Lung microvascular endothelial cell (primary cell): ENCODE results near the gene NF2. TPM values are rescaled to one million over a fixed set of nuclear protein-coding genes. Genes with fewer than 3 reads are reported as not detected.

ENCODE experiments used
- DNase-seq, 2 donors: peaks; one replicate each; pipeline versions ENCODE4 v3.0.0 to v3.0.0-alpha.2; 2010; ENCODE audit warnings: low read depth in 2 of 2
- total RNA-seq: library from RNA; depleted of rRNA; stranded (reverse); fragments of >200 nt; gene quantifications from 2 replicates; pipeline ENCODE4 v1.2.1, GENCODE V29; 2014

The NF2 gene
- total RNA-seq, 1 donor from 2014 or later = 43.3 TPM

DNA sequence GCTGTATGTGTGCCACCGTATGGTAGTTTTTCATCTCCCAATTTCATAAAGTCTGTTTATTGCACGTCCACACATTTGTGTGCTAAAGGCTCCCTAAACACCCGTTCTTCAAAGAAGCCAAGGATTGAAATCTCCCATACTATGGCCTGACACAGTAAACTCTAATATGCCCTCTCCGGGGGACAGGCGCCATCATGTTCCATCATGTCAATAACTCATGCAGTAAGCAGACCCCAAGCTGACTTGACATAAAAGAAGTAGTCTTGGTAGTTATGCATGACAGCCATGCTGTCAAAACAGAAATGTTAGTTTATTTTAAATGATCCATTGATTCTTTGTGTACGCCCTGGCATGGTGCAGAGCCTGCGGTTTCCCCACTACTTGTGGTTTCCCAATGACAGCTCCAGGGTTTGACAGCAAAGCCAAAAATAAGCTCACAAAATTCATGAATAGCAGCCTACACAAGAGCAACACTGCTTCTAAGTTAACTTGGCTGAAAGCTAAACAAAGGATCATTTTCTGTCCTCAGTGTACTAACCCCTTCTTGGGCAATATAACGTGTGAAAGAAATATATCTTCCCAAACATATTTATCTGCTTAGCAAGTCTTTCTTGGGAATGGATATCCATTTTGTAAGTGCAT, 59.9 kb downstream of the NF2 start:
- no peak for DNase-seq

- no peak for DNase-seq
Observed at GRCh38 chr22:29665486-29665885, 62.1 kb downstream of the NF2 start.

GRCh38 chr22:29668673-29669072, 65.2 kb downstream of the NF2 start:
- no peak for DNase-seq

DNA sequence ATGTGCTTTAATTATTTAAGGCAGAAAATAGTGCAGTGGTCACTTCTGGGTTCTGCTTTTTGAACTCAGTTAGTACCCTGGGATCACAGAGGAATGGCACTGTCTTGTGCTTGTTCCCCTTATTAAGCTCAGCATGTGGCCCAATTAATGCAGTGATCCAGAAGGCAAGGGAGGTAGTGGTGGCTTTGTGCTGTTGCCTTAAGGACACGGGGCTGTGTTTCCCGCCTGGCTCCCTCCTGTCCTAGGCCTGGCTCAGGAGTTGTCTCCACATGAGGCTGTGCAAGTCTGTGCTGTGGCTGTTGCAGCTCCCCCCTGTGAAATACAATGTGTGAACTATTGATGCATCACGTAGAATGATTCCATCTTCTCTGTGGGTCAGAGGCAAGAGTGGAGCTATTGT, 67.2 kb downstream of the NF2 start:
- no peak for DNase-seq

- DNase-seq = no peak
Observed at GRCh38 chr22:29673361-29674066, 70.1 kb downstream of the NF2 start.

- DNase-seq = no peak
Observed at GRCh38 chr22:29674121-29674520, 70.7 kb downstream of the NF2 start.

GRCh38 chr22:29679316-29679715, 75.9 kb downstream of the NF2 start:
- no peak for DNase-seq

GRCh38 chr22:29683536-29683935, 80.1 kb downstream of the NF2 start:
- DNase-seq = no peak

- no peak for DNase-seq
Observed at GRCh38 chr22:29684244-29684643, 80.8 kb downstream of the NF2 start.

GRCh38 chr22:29689206-29689879, 85.9 kb downstream of the NF2 start:
- DNase-seq = no peak

DNA sequence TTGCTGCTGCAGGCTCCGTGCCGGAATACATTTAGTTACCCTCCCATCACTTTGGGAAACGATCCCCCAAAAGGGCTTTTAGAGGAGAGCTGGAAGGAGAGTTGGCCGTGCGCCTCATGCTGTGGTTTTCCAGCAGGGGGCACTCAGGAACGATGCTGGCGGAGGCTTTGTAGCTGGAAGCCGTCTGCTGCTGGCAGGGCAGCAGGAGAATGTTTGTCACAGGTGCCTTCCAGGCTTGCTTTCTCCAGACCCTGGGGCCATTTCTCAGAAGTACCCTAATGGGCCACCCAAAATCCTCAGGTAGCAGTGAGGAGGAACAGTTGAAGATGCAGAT, 86.4 kb downstream of the NF2 start:
- DNase-seq = peak; percentile 59 to 67

GRCh38 chr22:29690476-29690875, 87.0 kb downstream of the NF2 start:
- no peak for DNase-seq

- no peak for DNase-seq
Observed at GRCh38 chr22:29691636-29692326, 88.3 kb downstream of the NF2 start.

DNA sequence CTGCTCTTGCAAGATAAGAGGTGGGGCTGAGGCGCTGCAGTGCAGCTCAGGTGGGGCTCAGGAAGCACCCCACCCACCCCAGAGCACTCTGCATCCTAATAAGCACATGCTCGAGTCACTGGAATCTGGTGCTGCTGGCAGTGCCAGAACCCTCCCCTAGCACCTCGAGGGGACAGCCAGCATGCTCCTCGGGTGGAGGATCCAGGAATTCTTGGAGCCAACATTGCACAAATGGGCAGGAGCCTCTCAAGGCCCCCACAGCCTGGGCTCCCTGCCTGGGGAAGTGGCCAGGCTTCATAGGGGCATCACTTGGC, 88.9 kb downstream of the NF2 start:
- DNase-seq = no peak

- DNase-seq = no peak
Observed at GRCh38 chr22:29693161-29693560, 89.7 kb downstream of the NF2 start.

DNA sequence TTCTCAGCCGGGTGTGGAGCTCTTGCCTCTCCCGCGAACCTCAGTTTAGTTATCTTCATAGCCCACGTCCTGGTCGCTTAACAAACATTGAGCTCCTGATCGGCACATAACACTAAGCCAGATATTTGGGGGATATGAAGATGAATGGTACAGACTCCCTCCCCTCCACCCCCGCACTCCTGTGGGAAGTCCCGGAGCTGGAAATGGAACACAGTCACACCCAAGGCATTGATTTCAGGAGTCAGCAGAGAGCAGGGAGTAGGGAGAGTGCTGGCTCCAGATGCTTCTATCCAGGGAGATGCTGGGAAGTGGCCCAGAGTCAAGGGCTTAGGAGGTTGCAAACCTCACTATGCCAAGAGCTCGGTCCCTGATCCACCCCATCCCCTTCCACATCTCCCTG, 90.2 kb downstream of the NF2 start:
- DNase-seq = no peak

DNA sequence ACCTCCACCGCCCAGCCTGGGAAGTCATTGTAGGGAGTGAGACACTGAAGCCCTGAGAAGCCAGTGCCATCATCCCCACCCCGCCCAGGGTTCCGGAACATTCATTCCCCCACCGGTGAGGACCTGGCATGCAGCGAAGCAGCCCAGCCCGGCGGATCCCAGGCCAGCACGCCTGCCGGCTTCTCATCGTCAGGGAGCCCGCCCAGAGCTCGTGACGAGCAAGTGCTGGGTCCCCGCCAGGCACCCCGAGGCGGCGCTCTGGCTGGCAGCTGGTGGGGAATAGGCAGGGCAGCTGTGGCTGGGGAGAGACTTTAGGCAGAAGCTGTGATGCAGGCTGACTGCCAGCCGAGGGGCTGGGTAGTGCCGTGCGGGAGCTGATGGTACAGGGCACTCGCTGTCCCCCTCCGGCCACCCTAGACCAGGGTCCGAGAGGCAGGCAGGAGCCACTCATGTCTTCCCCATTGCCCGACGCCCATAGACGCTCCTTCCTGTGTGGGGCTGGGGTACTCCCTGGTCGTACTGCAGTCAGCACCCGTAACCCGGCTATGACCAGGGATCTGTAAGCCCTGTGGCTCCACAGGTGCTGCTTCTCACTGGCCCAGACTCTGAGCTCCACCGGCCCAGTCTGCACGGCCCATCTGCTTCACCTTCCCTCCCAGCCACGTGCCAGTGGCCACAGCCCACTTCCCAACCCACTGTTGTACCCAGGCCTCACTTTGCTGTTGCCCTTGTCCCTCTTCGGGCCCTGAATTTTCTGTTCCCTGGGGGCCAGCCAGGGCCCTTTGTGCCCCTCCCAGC, 91.9 kb downstream of the NF2 start:
- no peak for DNase-seq

DNA sequence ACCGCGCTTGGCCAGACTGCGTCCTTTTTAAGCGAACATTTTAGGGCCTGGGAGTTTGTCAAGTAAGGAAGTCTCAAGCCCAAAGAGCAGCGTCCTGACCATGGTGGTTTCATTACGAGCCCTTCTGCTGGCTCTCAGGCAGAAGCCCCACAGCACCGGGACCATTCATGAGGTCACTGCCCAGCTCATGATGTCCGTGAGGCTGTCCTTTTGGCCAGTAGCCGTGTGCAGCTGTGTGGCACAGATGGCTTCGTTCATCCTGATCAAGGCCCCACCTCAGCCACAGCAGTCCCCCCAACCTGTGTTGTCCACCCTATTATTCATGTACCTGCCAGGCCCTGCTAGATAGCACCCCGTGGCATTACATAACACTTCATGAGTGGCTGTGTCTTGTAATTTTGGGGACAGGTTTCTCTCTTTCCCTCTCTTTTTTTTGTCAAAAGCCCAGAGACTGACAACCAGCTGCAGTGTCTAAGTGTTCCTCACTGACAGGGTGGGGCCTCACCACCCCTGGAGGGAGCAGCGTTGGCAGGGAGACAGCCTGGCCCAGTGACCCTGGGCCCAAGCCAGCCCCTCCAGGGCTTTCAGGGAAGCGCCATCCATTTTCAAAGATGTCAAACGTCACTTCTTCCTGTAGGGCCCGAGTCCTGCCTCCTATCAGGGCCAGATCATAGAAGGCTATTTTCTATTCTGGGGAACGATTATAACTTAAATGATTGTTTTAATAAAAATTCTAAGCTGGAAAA, 94.6 kb downstream of the NF2 start:
- no peak for DNase-seq

DNA sequence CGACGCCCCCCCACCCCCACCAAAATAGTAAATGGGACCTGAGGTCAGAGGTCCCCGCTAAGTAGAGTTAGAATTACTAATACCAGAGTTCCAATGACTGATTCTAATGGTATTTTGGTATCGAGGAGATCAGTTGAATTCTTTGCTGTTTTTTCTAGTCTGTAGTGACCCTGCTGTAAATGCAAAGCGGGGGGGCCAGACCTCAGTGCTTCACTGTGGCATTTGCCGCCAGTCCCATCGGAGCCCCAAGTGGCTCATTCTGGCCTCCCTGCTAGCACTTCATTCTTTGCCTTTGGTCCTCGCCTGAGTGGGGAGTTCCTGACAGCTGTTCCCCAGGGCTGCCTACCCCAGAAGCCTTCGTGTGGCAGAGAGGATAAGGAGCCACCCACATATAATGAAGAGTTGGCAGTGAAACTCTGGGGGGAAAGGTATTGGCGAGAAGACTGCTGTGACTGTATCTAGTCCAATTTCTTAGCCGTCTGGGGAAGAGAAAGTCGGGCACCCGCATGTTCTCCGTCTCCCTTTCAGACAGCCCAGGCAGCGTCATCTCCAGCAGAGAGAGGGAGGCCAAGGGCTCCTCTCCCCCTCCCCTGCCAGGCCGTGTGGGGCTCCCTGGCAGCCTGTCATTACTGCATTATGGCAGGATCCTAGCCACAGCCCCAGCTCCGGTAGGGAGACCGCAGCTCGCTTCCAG, 96.9 kb downstream of the NF2 start:
- no peak for DNase-seq

DNA sequence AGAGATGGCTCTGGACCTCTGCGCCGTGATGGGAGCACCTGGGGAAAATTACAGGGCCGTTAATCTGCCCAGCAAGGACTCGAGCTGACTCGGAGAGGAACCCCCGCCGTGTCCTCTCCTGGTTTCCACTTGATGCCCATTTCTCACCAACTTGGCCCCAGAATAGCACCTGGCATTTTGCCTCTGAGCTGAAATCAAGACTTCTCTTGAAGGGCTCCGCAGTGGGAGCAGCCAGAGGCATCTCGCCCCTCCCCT, 97.4 kb downstream of the NF2 start:
- DNase-seq = no peak
